GM12874 (cell line): ENCODE results near the gene TRIP6.

Experiments used
- TF ChIP-seq, protein P1 (sequence below): IDR thresholded peaks from 2 replicates; pipeline ENCODE4 v1.5.1; 2011; ENCODE audit warnings: low read depth, mild to moderate bottlenecking, control low read depth, low read length, moderate library complexity; ENCODE audit not compliant: insufficient read depth

Gene TRIP6

DNA sequence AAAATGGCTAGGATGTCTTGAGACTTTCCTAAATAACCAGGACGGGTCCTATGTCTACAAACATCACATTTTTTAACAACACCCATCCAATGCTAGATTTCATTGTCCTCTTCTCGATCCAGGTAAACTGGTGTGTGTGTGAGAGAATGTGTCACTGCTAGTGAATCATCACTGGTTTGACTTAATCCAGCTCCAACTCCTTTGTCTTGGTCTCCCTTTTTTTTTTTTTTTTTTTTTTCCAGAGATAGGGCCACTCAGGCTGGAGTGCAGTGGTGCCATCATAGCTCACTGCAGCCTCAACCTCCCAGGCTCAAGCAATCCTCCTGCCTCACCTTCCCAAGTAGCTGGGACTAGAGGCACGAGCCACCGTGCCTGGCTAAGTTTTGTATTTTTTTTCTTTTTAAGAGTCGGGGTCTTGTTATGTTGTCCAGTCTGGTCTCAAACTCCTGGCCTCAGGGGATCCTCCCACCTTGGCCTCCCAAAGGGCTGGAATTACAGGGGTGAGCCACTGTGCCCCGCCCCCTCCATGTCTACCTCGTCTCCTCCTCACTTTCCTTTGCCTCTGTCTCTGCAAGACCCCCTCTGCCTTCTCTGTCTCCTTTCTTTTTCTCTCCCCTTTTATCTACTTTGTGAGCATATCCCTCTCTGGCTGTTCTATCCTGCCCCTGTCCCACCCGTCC is 24.5 kb downstream of the TRIP6 start:
- TF ChIP-seq, protein P1, sequence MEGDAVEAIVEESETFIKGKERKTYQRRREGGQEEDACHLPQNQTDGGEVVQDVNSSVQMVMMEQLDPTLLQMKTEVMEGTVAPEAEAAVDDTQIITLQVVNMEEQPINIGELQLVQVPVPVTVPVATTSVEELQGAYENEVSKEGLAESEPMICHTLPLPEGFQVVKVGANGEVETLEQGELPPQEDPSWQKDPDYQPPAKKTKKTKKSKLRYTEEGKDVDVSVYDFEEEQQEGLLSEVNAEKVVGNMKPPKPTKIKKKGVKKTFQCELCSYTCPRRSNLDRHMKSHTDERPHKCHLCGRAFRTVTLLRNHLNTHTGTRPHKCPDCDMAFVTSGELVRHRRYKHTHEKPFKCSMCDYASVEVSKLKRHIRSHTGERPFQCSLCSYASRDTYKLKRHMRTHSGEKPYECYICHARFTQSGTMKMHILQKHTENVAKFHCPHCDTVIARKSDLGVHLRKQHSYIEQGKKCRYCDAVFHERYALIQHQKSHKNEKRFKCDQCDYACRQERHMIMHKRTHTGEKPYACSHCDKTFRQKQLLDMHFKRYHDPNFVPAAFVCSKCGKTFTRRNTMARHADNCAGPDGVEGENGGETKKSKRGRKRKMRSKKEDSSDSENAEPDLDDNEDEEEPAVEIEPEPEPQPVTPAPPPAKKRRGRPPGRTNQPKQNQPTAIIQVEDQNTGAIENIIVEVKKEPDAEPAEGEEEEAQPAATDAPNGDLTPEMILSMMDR: no peak

- TF ChIP-seq, protein P1: no peak
These were observed 25.5 kb downstream of the TRIP6 start for GRCh38 chr7:100892364-100893317.

GRCh38 chr7:100893318-100893895 is 26.2 kb downstream of the TRIP6 start:
- TF ChIP-seq, protein P1: no peak

DNA sequence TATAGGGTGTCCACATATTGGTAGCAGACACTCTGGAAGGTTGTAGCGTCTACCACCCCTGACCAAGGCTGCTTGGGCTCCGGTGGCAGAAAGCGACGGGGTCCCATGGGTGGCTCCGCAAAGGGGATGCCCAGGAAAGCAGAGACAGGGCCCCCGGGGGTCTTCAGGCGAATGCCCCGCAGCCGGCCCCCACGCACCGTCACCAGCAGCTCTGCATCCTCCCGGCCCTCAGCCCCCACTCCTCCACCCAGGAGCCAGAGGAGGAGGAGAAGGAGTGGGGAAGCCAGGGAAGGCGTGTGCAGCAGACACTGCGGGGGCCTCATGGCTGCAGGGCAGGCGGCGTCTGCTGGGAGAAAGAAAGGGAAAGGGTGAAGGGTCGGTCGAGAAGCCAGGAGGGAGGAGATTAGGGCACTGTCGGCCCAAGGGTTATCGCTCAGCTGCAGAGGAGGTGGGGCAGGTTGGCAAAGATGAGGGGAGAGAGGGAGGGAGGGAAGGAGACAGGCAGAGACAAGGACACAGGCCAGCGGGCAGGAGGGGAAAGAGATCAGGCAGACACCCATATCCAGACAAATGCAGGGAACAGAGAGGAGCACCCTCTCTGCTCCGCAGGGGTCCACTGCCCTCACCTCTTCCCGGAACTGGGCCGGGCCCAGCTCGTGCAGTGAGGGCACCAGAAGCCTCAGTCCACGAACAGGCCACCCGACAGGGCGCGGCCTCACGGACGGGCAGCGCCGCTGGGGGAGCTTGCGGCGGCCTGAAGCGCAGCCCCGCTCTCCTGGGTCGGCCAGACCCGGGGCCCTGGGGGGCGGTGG is 26.9 kb downstream of the TRIP6 start:
- TF ChIP-seq, protein P1: no peak

- TF ChIP-seq, protein P1: peak; percentile 95
These were observed 27.9 kb downstream of the TRIP6 start for GRCh38 chr7:100894860-100895700.

DNA sequence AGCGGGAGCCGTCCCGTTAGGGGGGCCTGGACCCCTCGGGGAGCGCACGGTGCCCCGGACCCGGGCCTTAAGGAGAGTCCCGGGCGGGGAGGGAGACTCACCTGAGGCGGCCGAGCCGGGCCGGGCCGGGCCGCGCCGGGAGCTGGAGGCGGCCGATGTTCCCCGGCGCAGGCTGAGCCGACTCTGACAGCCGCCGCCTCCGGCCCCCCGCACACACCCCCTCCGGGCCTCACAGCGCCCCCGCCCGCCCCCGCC is 28.4 kb downstream of the TRIP6 start, which contains the start of gene ACHE:
Gene ACHE (minus strand): TSS at position 188 of the 255 bp plus-strand sequence. CDS start 1,656 bp downstream, outside the sequence.
- TF ChIP-seq, protein P1: no peak
